ENCODE results near the gene OR2K2. TPM values are rescaled to one million over a fixed set of nuclear protein-coding genes. Genes with fewer than 3 reads are reported as not detected.

OR2K2 gene
- total and polyA plus RNA-seq, 2 donors (not counting 1 experiment from before 2014, with no cell fraction given), result not detected

- no peak overlapping the region for H3K27ac Mint-ChIP-seq
- intact Hi-C loops (cut with micrococcal nuclease), result no loop called here
Observed at GRCh38 chr9:111360881-111361280, 30.9 kb upstream of the OR2K2 start.

More at GRCh38 chr9:111360881-111361280, 30.9 kb upstream of the OR2K2 start:
- no peaks in the 10 kb centered on the region for H3K9me3 Mint-ChIP-seq (ENCODE audit: insufficient read depth)
- Histone ChIP-seq H3K4me3 (ENCODE audit: control extremely low read depth in 1 of 5, extremely low read depth in 1 of 5, insufficient read depth in 1 of 5, low read depth in 2 of 5, low read length in 4 of 5) (no peak overlapping the region), H3K27me3 (replicated peaks in 1 of 4; ENCODE audit: control extremely low read depth in 1 of 4, control insufficient read depth in 3 of 4, insufficient read depth in 4 of 4, low read length in 3 of 4) (no peaks in the 10 kb centered on the region), H3K4me1 (ENCODE audit: control insufficient read depth in 2 of 2, insufficient read depth in 2 of 2, low read length in 2 of 2) (no peaks in the 10 kb centered on the region), H4K20me1 (ENCODE audit: control insufficient read depth, insufficient read depth, low read length, poor library complexity, severe bottlenecking) (no peaks in the 10 kb centered on the region), H2AFZ (ENCODE audit: insufficient read depth, low read depth, low read length, poor library complexity, severe bottlenecking) (no peak overlapping the region), H3K4me2 (replicated peaks; ENCODE audit: low read depth, low read length, poor library complexity, severe bottlenecking) (no peak overlapping the region), H3K9ac (ENCODE audit: low read length) (no peak overlapping the region), H3K36me3 (replicated peaks in 1 of 2; ENCODE audit: control extremely low read depth in 1 of 2, control insufficient read depth in 1 of 2, extremely low read depth in 1 of 2, insufficient read depth in 2 of 2, low read length in 1 of 2) (peaks cover 7 to 17% of the 10 kb centered on the region in 2 experiments), H3K79me2 (ENCODE audit: control insufficient read depth, insufficient read depth, low read length) (no peaks in the 10 kb centered on the region), H3K27ac (ENCODE audit: low read length in 2 of 2) (no peak overlapping the region), H3K9me3 (ENCODE audit: control extremely low read depth in 1 of 3, control insufficient read depth in 2 of 3, insufficient read depth in 1 of 3, low read length in 2 of 3) (no peaks in the 10 kb centered on the region)
- POLR2A ChIA-PET, result no interaction called here
- H3K4me1 Mint-ChIP-seq, result no peaks in the 10 kb centered on the region
- DNase-seq, result no peak
- no CpG with 5 or more reads among the region's 2 CpGs for WGBS (ENCODE audit: insufficient coverage)
- H3K27me3 Mint-ChIP-seq, result no peaks in the 10 kb centered on the region
- no peak overlapping the region for H3K4me3 Mint-ChIP-seq
- CTCF ChIA-PET, result no interaction called here
- ATAC-seq (ENCODE audit: low read depth), result no peak
- TF ChIP-seq EZH2 (IDR thresholded peaks at IDR 0.05; ENCODE audit: borderline replicate concordance, insufficient read depth, low read depth, low read length, poor library complexity, severe bottlenecking) (no peak), CTCF (IDR thresholded peaks at IDR 0.05) (no peak)
